Measurements from ENCODE around the gene SPATS2L. TPM values are rescaled to one million over a fixed set of nuclear protein-coding genes. Genes with fewer than 3 reads are reported as not detected.
A peak's percentile ranks its signal among the peaks of the same experiment; 100 is the strongest.

SPATS2L gene
- total and polyA plus RNA-seq, 2 of the 13 experiments (the other 11 are each of a cell fraction or from before 2014, with no cell fraction given) = 154 to 212 TPM

DNA sequence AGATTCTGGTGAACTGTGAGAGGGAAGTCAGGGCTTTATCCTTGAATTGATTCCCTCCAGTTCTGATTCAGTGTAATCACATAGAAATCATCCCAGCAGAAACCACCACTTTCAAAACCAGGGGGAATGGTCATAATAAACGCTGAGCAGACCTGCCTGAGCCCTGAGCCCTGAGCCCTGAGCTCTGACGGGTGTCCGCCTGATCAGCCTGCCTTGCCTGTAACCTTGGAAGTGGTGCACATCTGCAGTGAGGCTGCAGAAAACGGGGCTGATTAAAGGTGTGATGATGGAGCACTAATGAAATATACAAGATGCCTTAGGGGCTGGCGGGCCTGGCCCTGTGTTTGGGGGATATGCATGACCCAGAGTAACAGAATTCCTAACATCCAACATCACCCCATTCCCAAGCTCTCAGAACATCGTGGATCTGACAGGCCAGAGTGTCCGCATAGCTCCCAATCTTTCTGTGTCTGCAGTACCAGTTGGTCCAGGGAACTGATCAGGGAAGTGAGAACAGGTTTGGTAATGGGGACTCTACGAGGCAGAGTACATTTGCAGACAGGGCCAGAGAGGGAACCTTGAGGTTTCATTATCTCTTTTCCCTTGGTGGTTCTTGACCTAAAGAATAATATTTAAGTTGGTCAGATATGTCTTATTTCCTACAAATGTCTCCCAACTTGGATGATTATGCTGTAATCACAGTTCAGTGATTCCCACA lies 165.6 kb downstream of the SPATS2L start:
- CTCF ChIA-PET (ENCODE audit: low intra/inter-chr PET ratio, low total read pairs) = interaction anchor here (1.0 kb wide), 1 partner anchor 417 kb away, joined by 3 read pairs; no protein-coding TSS in a partner anchor
- no peaks in the 10 kb centered on the region for H3K27me3 ChIP-seq (ENCODE audit: control insufficient read depth in 1 of 2, insufficient read depth in 2 of 2, low read length in 2 of 2)
- no peak for ATAC-seq
- 93% methylated on average over 8 of the region's 8 CpGs for WGBS (ENCODE audit: low lambda C conversion rate)
- DNase-seq (ENCODE audit: low spot score) = no peak
- no peaks in the 10 kb centered on the region for H3K9me3 ChIP-seq (ENCODE audit: low read length)
- intact Hi-C loops (cut with micrococcal nuclease; ENCODE audit: unreplicated experiment) = no loop called here
- no peak overlapping the region for H2AFZ ChIP-seq (ENCODE audit: low read length)
- H3K4me2 ChIP-seq (ENCODE audit: low read depth, low read length) = no peak overlapping the region
- in situ Hi-C loops (cut with HindIII; ENCODE audit: extremely low pct_ligation_motif_present, low pct_unique_long_range_greater_than_20kb) = no loop called here
- H3K4me1 ChIP-seq (ENCODE audit: insufficient read depth, low read length) = no peaks in the 10 kb centered on the region
- BruUV-seq (replicated peaks) = no TSS peak
- POLR2A ChIA-PET = no interaction called here
- 0 out of 2 replicates have a peak, but pooled peaks cover 3% of the 10 kb centered on the region for H4K20me1 ChIP-seq (ENCODE audit: insufficient read depth, low read length)
- no peak overlapping the region for H3K27ac ChIP-seq (ENCODE audit: extremely low read length, insufficient read depth, low read length)
- H3K4me3 ChIP-seq (replicated peaks in 1 of 3; ENCODE audit: insufficient read depth in 1 of 3, low read depth in 2 of 3, low read length in 3 of 3) = no peak overlapping the region
- H3K9ac ChIP-seq (ENCODE audit: insufficient read depth, low read depth, low read length) = no peak overlapping the region
- no peaks in the 10 kb centered on the region for H3K79me2 ChIP-seq (ENCODE audit: insufficient read depth, low read length)
- H3K36me3 ChIP-seq (replicated peaks in 1 of 2; ENCODE audit: control insufficient read depth in 1 of 2, insufficient read depth in 2 of 2, low read length in 2 of 2) = peaks cover 64 to 95% of the 10 kb centered on the region in 2 experiments
- no peak for FAIRE-seq
- TF ChIP-seq ZNF256 (CRISPR knock-in tag; conservative IDR thresholded peaks at IDR 0.05) (no peak), RBM22 (optimal IDR thresholded peaks at IDR 0.05; ENCODE audit: low read length) (peak; percentile 96), RORA (CRISPR knock-in tag; IDR thresholded peaks at IDR 0.05) (no peak), ZBTB21 (CRISPR knock-in tag; IDR thresholded peaks at IDR 0.05) (no peak)

DNA sequence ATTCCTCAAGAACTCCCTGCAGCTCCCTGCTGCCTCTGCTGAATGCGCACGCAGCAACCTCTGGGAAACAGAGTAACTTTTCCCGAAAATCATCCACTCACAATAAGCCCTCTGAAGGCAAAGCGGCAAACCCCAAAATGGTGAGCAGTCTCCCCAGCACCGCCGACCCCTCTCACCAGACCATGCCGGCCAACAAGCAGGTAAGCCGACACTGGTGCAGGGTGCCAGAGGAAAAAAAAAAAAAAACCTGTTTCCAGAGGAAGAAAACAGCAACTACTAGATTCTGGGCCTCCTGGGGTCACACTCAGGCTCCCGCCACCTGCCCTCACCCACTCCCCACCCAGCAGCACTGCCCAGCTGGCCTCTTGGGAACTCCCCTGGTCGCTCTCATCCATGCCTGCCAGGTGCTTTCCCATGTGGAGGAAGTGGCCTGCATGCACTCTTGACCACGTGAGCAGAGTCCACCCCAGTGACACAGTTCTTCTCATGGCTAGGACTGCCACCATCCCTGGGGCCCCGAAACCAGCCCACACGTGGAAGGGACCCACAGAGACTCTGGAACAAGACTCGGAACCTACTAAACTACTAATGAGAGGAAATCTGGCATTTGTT lies 166.5 kb downstream of the SPATS2L start:
- no peak overlapping the region for H3K4me2 ChIP-seq (ENCODE audit: low read depth, low read length)
- no peak for DNase-seq (ENCODE audit: low spot score)
- ChIA-PET CTCF (ENCODE audit: low intra/inter-chr PET ratio, low total read pairs) (no interaction called here), POLR2A (no interaction called here)
- in situ Hi-C loops (cut with HindIII; ENCODE audit: extremely low pct_ligation_motif_present, low pct_unique_long_range_greater_than_20kb) (no loop called here), intact Hi-C loops (cut with micrococcal nuclease; ENCODE audit: unreplicated experiment) (no loop called here)
- BruUV-seq (replicated peaks) = no TSS peak
- H3K27ac ChIP-seq (ENCODE audit: extremely low read length, insufficient read depth, low read length) = no peak overlapping the region
- H3K36me3 ChIP-seq (replicated peaks in 1 of 2; ENCODE audit: control insufficient read depth in 1 of 2, insufficient read depth in 2 of 2, low read length in 2 of 2) = peaks cover 60 to 95% of the 10 kb centered on the region in 2 experiments
- H3K9me3 ChIP-seq (ENCODE audit: low read length) = no peaks in the 10 kb centered on the region
- H3K4me3 ChIP-seq (replicated peaks in 1 of 3; ENCODE audit: insufficient read depth in 1 of 3, low read depth in 2 of 3, low read length in 3 of 3) = no peak overlapping the region
- FAIRE-seq = no peak
- H3K27me3 ChIP-seq (ENCODE audit: control insufficient read depth in 1 of 2, insufficient read depth in 2 of 2, low read length in 2 of 2) = no peaks in the 10 kb centered on the region
- 0 out of 2 replicates have a peak, but pooled peaks cover 3% of the 10 kb centered on the region for H4K20me1 ChIP-seq (ENCODE audit: insufficient read depth, low read length)
- no peaks in the 10 kb centered on the region for H3K79me2 ChIP-seq (ENCODE audit: insufficient read depth, low read length)
- H3K4me1 ChIP-seq (ENCODE audit: insufficient read depth, low read length) = no peaks in the 10 kb centered on the region
- ATAC-seq = no peak
- TF ChIP-seq, protein P1, sequence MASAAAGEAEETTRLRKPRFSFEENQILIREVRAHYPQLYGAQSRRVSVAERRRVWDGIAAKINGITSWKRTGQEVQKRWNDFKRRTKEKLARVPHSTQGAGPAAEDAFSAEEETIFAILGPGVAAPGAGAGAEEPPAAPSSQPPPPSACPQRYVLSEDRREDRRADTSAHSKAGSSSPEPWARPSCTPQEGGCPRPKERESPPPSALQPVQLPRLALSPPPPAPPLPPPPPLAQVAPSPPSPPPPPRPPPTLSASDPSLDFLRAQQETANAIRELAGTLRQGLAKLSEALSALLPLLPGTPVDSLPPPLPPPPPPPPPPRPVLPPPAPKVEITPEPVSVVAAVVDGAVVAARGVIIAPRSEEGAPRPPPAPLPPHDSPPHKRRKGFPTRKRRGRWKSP (CRISPR knock-in tag; IDR thresholded peaks at IDR 0.05) = no peak
- TF ChIP-seq AGO2 (optimal IDR thresholded peaks at IDR 0.05; ENCODE audit: low read depth, low read length) = peak; percentile 86
- TF ChIP-seq RBM22 (optimal IDR thresholded peaks at IDR 0.05; ENCODE audit: low read length) = peak; percentile 81
- H3K9ac ChIP-seq (ENCODE audit: insufficient read depth, low read depth, low read length) = no peak overlapping the region
- no peak overlapping the region for H2AFZ ChIP-seq (ENCODE audit: low read length)
- 97% methylated on average over 14 of the region's 14 CpGs for WGBS (ENCODE audit: low lambda C conversion rate)
